AG04449 (cell line): ENCODE results near the gene SDK1.

Experiments used
- CTCF ChIA-PET: fragments of 350-600 bp; formaldehyde crosslinking; extraction: SDS; loops from one replicate; lab custom pipeline; 2021; ENCODE audit warnings: antibody characterized with exemption; lab: Yijun Ruan, JAX
- POLR2A ChIA-PET: fragments of 400-600, 350-600 bp; formaldehyde crosslinking; extraction: SDS; loops from one replicate; lab custom pipeline; 2020; ENCODE audit warnings: antibody characterized with exemption, inconsistent platforms; lab: Yijun Ruan, JAX
- DNase-seq: peaks from one replicate; pipeline ENCODE4 v3.0.0-alpha.2; 2010; ENCODE audit warnings: low read depth, low spot score
- H3K4me3 ChIP-seq: 2 replicates; pipeline ENCODE4 v1.5.1; 2011; ENCODE audit warnings: low read depth, mild to moderate bottlenecking, control low read depth, low read length
- CTCF ChIP-seq: IDR thresholded peaks from one replicate; pipeline ENCODE4 v1.5.1; 2011; ENCODE audit warnings: mild to moderate bottlenecking, moderate library complexity, low read length, control low read depth, inconsistent platforms; ENCODE audit not compliant: insufficient read depth; ENCODE audit errors: missing control alignments

SDK1 gene

GRCh38 chr7:4102231-4102841 lies 801.3 kb downstream of the SDK1 start:
- POLR2A ChIA-PET, result no interaction called here
- CTCF ChIA-PET, result no interaction called here
- no peak for TF ChIP-seq CTCF
- no peak overlapping the region for H3K4me3 ChIP-seq
- DNase-seq, result no peak

DNA sequence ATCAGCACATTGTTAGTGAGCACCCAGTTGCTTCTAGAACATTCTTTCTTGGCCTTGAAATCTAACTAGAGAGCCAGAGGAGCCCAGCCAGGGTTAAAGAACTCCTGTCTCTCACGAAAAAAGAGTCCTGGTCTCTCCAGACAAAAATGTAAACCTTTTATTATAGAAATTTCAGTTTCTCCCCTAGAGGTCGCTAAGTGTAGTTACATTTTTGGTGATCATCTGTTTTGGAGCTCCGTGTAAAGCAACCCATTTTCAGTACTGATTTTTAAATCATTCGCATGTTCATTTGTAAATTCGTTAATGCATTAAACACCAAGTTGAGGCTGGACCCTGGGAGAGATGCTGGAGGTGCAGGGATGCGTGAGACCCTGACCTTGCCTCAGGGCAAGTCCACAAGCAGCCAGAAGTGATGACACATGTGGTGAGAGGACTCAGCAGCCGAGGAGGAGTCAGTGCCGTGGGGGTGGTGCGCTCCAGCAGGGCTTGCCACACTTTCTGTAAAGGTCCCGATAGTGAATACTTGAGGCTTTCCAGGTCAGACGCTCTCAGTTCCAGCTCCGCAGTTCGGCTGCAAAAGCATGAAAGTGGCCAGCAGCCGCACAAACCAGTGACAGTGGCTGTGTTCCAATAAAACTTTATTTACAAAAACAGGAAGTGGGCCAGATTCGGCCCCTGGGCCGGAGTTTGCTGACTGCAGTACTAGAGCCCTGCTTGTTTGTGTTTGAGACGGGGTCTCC lies 802.5 kb downstream of the SDK1 start:
- CTCF ChIA-PET, result no interaction called here
- no peak overlapping the region for H3K4me3 ChIP-seq
- POLR2A ChIA-PET, result no interaction called here
- DNase-seq, result no peak
- TF ChIP-seq CTCF, result no peak

- TF ChIP-seq CTCF, result no peak
- no peak overlapping the region for H3K4me3 ChIP-seq
- ChIA-PET CTCF (no interaction called here), POLR2A (no interaction called here)
- DNase-seq, result no peak
Measured at GRCh38 chr7:4107839-4108238, 806.8 kb downstream of the SDK1 start.

- DNase-seq, result no peak
- ChIA-PET POLR2A (no interaction called here), CTCF (no interaction called here)
- no peak overlapping the region for H3K4me3 ChIP-seq
- TF ChIP-seq CTCF, result no peak
Measured at GRCh38 chr7:4108951-4109350, 807.9 kb downstream of the SDK1 start.

GRCh38 chr7:4109481-4110110 lies 808.5 kb downstream of the SDK1 start:
- ChIA-PET POLR2A (no interaction called here), CTCF (no interaction called here)
- no peak overlapping the region for H3K4me3 ChIP-seq
- no peak for DNase-seq
- TF ChIP-seq CTCF, result no peak

DNA sequence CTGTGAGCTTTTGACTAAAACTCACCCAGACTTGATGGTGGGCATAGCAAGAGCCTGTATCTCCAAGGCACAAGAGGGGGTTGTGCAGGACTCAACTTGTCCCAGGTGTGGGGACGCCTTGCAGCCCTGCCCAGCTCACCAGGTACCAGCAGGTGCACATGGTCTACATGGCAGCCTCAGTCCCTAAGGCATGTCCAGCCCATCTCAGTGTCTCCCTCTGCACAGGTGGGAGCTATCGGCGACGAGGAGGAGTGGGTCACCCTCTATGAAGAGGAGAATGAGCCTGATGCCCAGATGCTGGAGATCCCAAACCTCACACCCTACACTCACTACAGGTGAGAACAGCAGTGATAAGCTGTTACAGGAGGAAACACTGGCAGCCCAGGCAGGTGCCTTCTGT lies 809.4 kb downstream of the SDK1 start:
- DNase-seq, result no peak
- no peak for TF ChIP-seq CTCF
- H3K4me3 ChIP-seq, result no peak overlapping the region
- ChIA-PET CTCF (no interaction called here), POLR2A (no interaction called here)
